ENCODE results near the gene TBC1D30. TPM values are rescaled to one million over a fixed set of nuclear protein-coding genes. Genes with fewer than 3 reads are reported as not detected.

Gene TBC1D30
- total RNA-seq, 2 donors from 2014 or later, result 1.7 to 1.9 TPM

GRCh38 chr12:64918801-64919200, 94.4 kb downstream of the TBC1D30 start:
- Mint-ChIP-seq H3K4me1 (peaks cover 5% of the 10 kb centered on the region), H3K4me3 (no peak overlapping the region), H3K27ac (no peak overlapping the region), H3K9me3 (no peaks in the 10 kb centered on the region), H3K27me3 (ENCODE audit: insufficient read depth) (peaks cover 3% of the 10 kb centered on the region), H3K36me3 (ENCODE audit: low read depth) (no peaks in the 10 kb centered on the region)
- Histone ChIP-seq H3K9ac (ENCODE audit: extremely low read depth, low read length, poor library complexity, severe bottlenecking) (no peak overlapping the region), H3K9me3 (ENCODE audit: control insufficient read depth, low read length) (no peaks in the 10 kb centered on the region), H3K27ac (ENCODE audit: low read depth, low read length) (no peak overlapping the region), H3K36me3 (ENCODE audit: control insufficient read depth, insufficient read depth, low read length) (no peaks in the 10 kb centered on the region), H3K27me3 (ENCODE audit: control insufficient read depth, insufficient read depth, low read length, poor library complexity, severe bottlenecking) (no peaks in the 10 kb centered on the region), H3K4me1 (ENCODE audit: control insufficient read depth, insufficient read depth, low read length) (peaks cover 4% of the 10 kb centered on the region), H3K4me3 (ENCODE audit: low read length) (no peak overlapping the region)
- DNase-seq, result no peak
- TF ChIP-seq CTCF (conservative IDR thresholded peaks at IDR 0.05), result no peak
- 89 to 100% methylated on average over 1 to 2 of the region's 2 CpGs for WGBS, 2 experiments (ENCODE audit: insufficient coverage in 1 of 2, insufficient read length in 1 of 2)

- Histone ChIP-seq H3K27ac (ENCODE audit: low read depth, low read length) (no peak overlapping the region), H3K27me3 (ENCODE audit: control insufficient read depth, insufficient read depth, low read length, poor library complexity, severe bottlenecking) (no peaks in the 10 kb centered on the region), H3K4me1 (ENCODE audit: control insufficient read depth, insufficient read depth, low read length) (no peaks in the 10 kb centered on the region), H3K9me3 (ENCODE audit: control insufficient read depth, low read length) (peaks cover 17% of the 10 kb centered on the region), H3K4me3 (ENCODE audit: low read length) (no peak overlapping the region), H3K36me3 (ENCODE audit: control insufficient read depth, insufficient read depth, low read length) (no peaks in the 10 kb centered on the region), H3K9ac (ENCODE audit: extremely low read depth, low read length, poor library complexity, severe bottlenecking) (no peak overlapping the region)
- no peaks in the 10 kb centered on the region for H3K36me3 Mint-ChIP-seq (ENCODE audit: low read depth)
- H3K4me3 Mint-ChIP-seq, result no peak overlapping the region
- no peak for DNase-seq
- H3K9me3 Mint-ChIP-seq, result peaks cover under 1% of the 10 kb centered on the region
- TF ChIP-seq CTCF (conservative IDR thresholded peaks at IDR 0.05), result no peak
- H3K4me1 Mint-ChIP-seq, result peaks cover 5% of the 10 kb centered on the region
- H3K27ac Mint-ChIP-seq, result no peak overlapping the region
- peaks cover 3% of the 10 kb centered on the region for H3K27me3 Mint-ChIP-seq (ENCODE audit: insufficient read depth)
These were observed 98.4 kb downstream of the TBC1D30 start for GRCh38 chr12:64922853-64923252.

- no peak overlapping the region for H3K4me3 Mint-ChIP-seq
- Histone ChIP-seq H3K36me3 (ENCODE audit: control insufficient read depth, insufficient read depth, low read length) (no peaks in the 10 kb centered on the region), H3K27me3 (ENCODE audit: control insufficient read depth, insufficient read depth, low read length, poor library complexity, severe bottlenecking) (no peaks in the 10 kb centered on the region), H3K9me3 (ENCODE audit: control insufficient read depth, low read length) (peaks cover 24% of the 10 kb centered on the region), H3K27ac (ENCODE audit: low read depth, low read length) (no peak overlapping the region), H3K4me3 (ENCODE audit: low read length) (no peak overlapping the region), H3K9ac (ENCODE audit: extremely low read depth, low read length, poor library complexity, severe bottlenecking) (no peak overlapping the region), H3K4me1 (ENCODE audit: control insufficient read depth, insufficient read depth, low read length) (no peaks in the 10 kb centered on the region)
- H3K36me3 Mint-ChIP-seq (ENCODE audit: low read depth), result no peaks in the 10 kb centered on the region
- peaks cover 3% of the 10 kb centered on the region for H3K27me3 Mint-ChIP-seq (ENCODE audit: insufficient read depth)
- H3K9me3 Mint-ChIP-seq, result peaks cover 7% of the 10 kb centered on the region
- DNase-seq, result no peak
- H3K4me1 Mint-ChIP-seq, result peaks cover 12% of the 10 kb centered on the region
- no peak for TF ChIP-seq CTCF (conservative IDR thresholded peaks at IDR 0.05)
- H3K27ac Mint-ChIP-seq, result no peak overlapping the region
These were observed 99.1 kb downstream of the TBC1D30 start for GRCh38 chr12:64923536-64923935.

Other genes with a start within 250 kb of the TBC1D30 start
- gene RASSF3, start 214.2 kb upstream of the TBC1D30 start, total RNA-seq, result 10 to 100 TPM; 52.0 to 54.5 TPM
- gene GNS, start 65.2 kb upstream of the TBC1D30 start, total RNA-seq, result 10 to 100 TPM; 46.4 to 48.1 TPM

Measured in endodermal cell (in vitro differentiated cells).